Retina (tissue), 1 donor: ENCODE data around the gene SLC45A2.

Experiments
- DNase-seq: peaks from one replicate; pipeline ENCODE4 v3.0.0-alpha.2; 2016

Gene SLC45A2

DNA sequence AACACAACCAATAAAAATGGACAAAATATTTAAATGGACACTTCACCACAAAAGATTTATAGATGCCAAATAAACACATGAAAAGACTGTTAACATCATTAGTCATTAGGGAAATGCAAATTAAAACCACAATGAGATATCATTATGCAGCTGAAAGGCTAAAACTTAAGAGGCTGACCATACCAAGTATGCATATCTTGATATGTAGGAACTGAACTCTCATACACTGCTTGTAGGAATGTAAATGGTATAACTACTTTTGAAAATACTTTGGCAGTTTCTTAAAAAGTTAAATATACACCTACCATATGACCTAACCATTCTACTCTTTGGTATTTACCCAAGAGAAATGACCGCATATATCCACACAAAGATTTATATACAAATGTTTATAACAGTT lies 79.1 kb downstream of the SLC45A2 start:
- DNase-seq = no peak

DNA sequence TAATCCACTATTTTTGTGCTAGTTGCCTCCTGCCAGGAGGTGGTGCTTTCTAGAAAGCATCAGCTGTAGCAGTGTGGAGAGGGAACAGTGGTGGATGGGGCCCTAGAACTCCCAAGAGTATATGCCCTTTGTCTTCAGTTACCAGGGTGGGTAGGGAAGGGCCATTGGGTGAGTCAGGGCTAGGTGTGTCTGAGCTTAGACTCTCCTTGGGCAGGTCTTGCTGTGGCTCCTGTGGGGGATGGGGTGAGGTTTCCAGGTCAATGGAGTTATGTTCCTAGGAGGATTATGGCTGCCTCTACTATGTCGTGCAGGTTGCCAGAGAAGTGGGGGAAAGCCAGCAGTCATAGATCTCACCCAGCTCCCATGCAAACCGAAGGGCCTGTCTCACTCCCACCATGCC lies 81.4 kb downstream of the SLC45A2 start:
- no peak for DNase-seq

GRCh38 chr5:33901156-33901555 lies 83.3 kb downstream of the SLC45A2 start:
- DNase-seq = no peak
